ENCODE measurements around the gene CDK6. TPM values are rescaled to one million over a fixed set of nuclear protein-coding genes. Genes with fewer than 3 reads are reported as not detected.
"Not testable (repeated sequence)": the region's sequence is repeated elsewhere in the genome, so short reads cannot be mapped to it uniquely, and the experiment has no call there.

The CDK6 gene
- total RNA-seq, 2 experiments from 2014 or later, result 130 to 138 TPM

- Mint-ChIP-seq H3K4me1 (ENCODE audit: low read depth) (peaks cover 46% of the 10 kb centered on the region), H3K27me3 (no peaks in the 10 kb centered on the region), H3K9me3 (peaks cover 3% of the 10 kb centered on the region), H3K4me3 (no peak overlapping the region), H3K36me3 (ENCODE audit: low read depth) (peaks cover 41% of the 10 kb centered on the region), H3K27ac (no peak overlapping the region)
- ATAC-seq, result no peak
- DNase-seq, result no peak
- CTCF ChIA-PET, result no interaction called here
- POLR2A ChIA-PET, result no interaction called here
- intact Hi-C loops (cut with micrococcal nuclease), result no loop called here
- TF ChIP-seq CTCF (IDR thresholded peaks at IDR 0.05), result no peak
These were observed 91.1 kb downstream of the CDK6 start for GRCh38 chr7:92745241-92745640.

GRCh38 chr7:92744180-92744579 lies 92.2 kb downstream of the CDK6 start:
- H3K9me3 Mint-ChIP-seq; POLR2A ChIA-PET; ATAC-seq; H3K27ac Mint-ChIP-seq; H3K4me3 Mint-ChIP-seq; H3K27me3 Mint-ChIP-seq; DNase-seq; intact Hi-C loops (cut with micrococcal nuclease): not testable (repeated sequence)
- Mint-ChIP-seq H3K36me3 (ENCODE audit: low read depth) (peaks cover 42% of the 10 kb centered on the region), H3K4me1 (ENCODE audit: low read depth) (peaks cover 46% of the 10 kb centered on the region)
- CTCF ChIA-PET, result interaction anchor here (1.2 kb wide), 1 partner anchor 10 kb away, joined by 3 read pairs; no protein-coding TSS in a partner anchor

GRCh38 chr7:92742186-92742585 lies 94.2 kb downstream of the CDK6 start:
- H3K4me1 Mint-ChIP-seq (ENCODE audit: low read depth), result peaks cover 53% of the 10 kb centered on the region
- ChIA-PET CTCF (no interaction called here), POLR2A (no interaction called here)
- no peak overlapping the region for H3K4me3 Mint-ChIP-seq
- no peak for TF ChIP-seq CTCF (IDR thresholded peaks at IDR 0.05)
- no peaks in the 10 kb centered on the region for H3K27me3 Mint-ChIP-seq
- intact Hi-C loops (cut with micrococcal nuclease), result no loop called here
- no peak overlapping the region for H3K27ac Mint-ChIP-seq
- peaks cover 4% of the 10 kb centered on the region for H3K9me3 Mint-ChIP-seq
- ATAC-seq (no peak), DNase-seq (no peak)
- H3K36me3 Mint-ChIP-seq (ENCODE audit: low read depth), result peaks cover 50% of the 10 kb centered on the region

GRCh38 chr7:92740700-92741126 lies 95.7 kb downstream of the CDK6 start:
- POLR2A ChIA-PET, result no interaction called here
- intact Hi-C loops (cut with micrococcal nuclease), result no loop called here
- Mint-ChIP-seq H3K27ac (no peak overlapping the region), H3K4me1 (ENCODE audit: low read depth) (peaks cover 55% of the 10 kb centered on the region), H3K27me3 (no peaks in the 10 kb centered on the region), H3K36me3 (ENCODE audit: low read depth) (peaks cover 58% of the 10 kb centered on the region), H3K4me3 (no peak overlapping the region), H3K9me3 (peaks cover 4% of the 10 kb centered on the region)
- no peak for DNase-seq
- CTCF ChIA-PET, result no interaction called here
- ATAC-seq, result no peak
- TF ChIP-seq CTCF (IDR thresholded peaks at IDR 0.05), result no peak

- intact Hi-C loops (cut with micrococcal nuclease), result no loop called here
- H3K4me1 Mint-ChIP-seq (ENCODE audit: low read depth), result peaks cover 53% of the 10 kb centered on the region
- no peak for DNase-seq
These were observed 96.2 kb downstream of the CDK6 start for GRCh38 chr7:92740134-92740533.

More at GRCh38 chr7:92740134-92740533, 96.2 kb downstream of the CDK6 start:
- Mint-ChIP-seq H3K9me3 (peaks cover 4% of the 10 kb centered on the region), H3K27me3 (no peaks in the 10 kb centered on the region), H3K4me3 (no peak overlapping the region), H3K27ac (no peak overlapping the region), H3K36me3 (ENCODE audit: low read depth) (peaks cover 57% of the 10 kb centered on the region)
- no peak for TF ChIP-seq CTCF (IDR thresholded peaks at IDR 0.05)
- no peak for ATAC-seq
- POLR2A ChIA-PET, result no interaction called here
- CTCF ChIA-PET, result no interaction called here

Measured in activated CD8-positive, alpha-beta T cell treated with anti-CD3 and anti-CD28 coated beads for 36 hours (primary cell).